Loucy (cell line): ENCODE results near the gene FAM114A2.

Experiments
- H2AFZ ChIP-seq: fragments of 200-600 bp; sonication (generic); 2 replicates; pipeline ENCODE4 v1.6.0; 2016; ENCODE audit warnings: antibody characterized with exemption, mild to moderate bottlenecking, low read length, moderate library complexity
- H3F3A ChIP-seq: fragments of 200-600 bp; 2 replicates; pipeline ENCODE4 v1.6.0; 2016; ENCODE audit warnings: antibody characterized with exemption, low read depth, mild to moderate bottlenecking
- H3K27me3 ChIP-seq: fragments of 200-600 bp; sonication (generic); 2 replicates; pipeline ENCODE4 v1.6.1; 2014; ENCODE audit warnings: low read length, mild to moderate bottlenecking; ENCODE audit not compliant: insufficient read depth, poor library complexity, severe bottlenecking
- H3K36me3 ChIP-seq: fragments of 200-600 bp; sonication (generic); 2 replicates; pipeline ENCODE4 v1.6.1; 2016; ENCODE audit warnings: low read length; ENCODE audit not compliant: insufficient read depth
- H3K4me1 ChIP-seq: fragments of 200-600 bp; sonication (generic); 2 replicates; pipeline ENCODE4 v1.5.1; 2014; ENCODE audit warnings: low read length, mild to moderate bottlenecking; ENCODE audit not compliant: insufficient read depth, poor library complexity, severe bottlenecking
- H3K4me2 ChIP-seq: fragments of 200-600 bp; sonication (generic); 2 replicates; pipeline ENCODE4 v1.6.0; 2014; ENCODE audit warnings: antibody characterized with exemption, low read length, low read depth, mild to moderate bottlenecking; ENCODE audit not compliant: poor library complexity, severe bottlenecking
- H3K4me3 ChIP-seq: fragments of 200-600 bp; sonication (generic); 2 replicates; pipeline ENCODE4 v1.5.1; 2014; ENCODE audit warnings: low read length, mild to moderate bottlenecking, mixed read lengths; ENCODE audit not compliant: poor library complexity, severe bottlenecking
- H3K79me2 ChIP-seq: fragments of 200-600 bp; sonication (generic); 2 replicates; pipeline ENCODE4 v1.6.1; 2014; ENCODE audit warnings: low read length; ENCODE audit not compliant: insufficient read depth
- H3K9ac ChIP-seq: fragments of 200-600 bp; sonication (generic); 2 replicates; pipeline ENCODE4 v1.6.0; 2014; ENCODE audit warnings: mild to moderate bottlenecking, low read depth, low read length, moderate library complexity; ENCODE audit not compliant: poor library complexity, severe bottlenecking
- H3K9me2 ChIP-seq: fragments of 200-600 bp; sonication (generic); replicated peaks from 2 replicates; pipeline ENCODE4 v1.6.1; 2016; ENCODE audit warnings: low read depth, low read length, mixed read lengths
- H3K9me3 ChIP-seq: fragments of 200-600 bp; sonication (generic); 2 replicates; pipeline ENCODE4 v1.6.1; 2014; ENCODE audit warnings: mild to moderate bottlenecking, antibody characterized with exemption, low read length, low read depth; ENCODE audit not compliant: insufficient read depth
- H4K20me1 ChIP-seq: fragments of 200-600 bp; sonication (generic); 2 replicates; pipeline ENCODE4 v1.6.0; 2014; ENCODE audit warnings: antibody characterized with exemption, low read length, mild to moderate bottlenecking; ENCODE audit not compliant: insufficient read depth, poor library complexity, severe bottlenecking
- CTCF ChIP-seq: fragments of 200-600 bp; sonication (generic); conservative IDR thresholded peaks from 2 replicates; pipeline ENCODE4 v1.5.1; 2014; ENCODE audit warnings: mild to moderate bottlenecking, antibody characterized with exemption, low read length
- EZH2phosphoT487 ChIP-seq: fragments of 200-600 bp; IDR thresholded peaks from 2 replicates; pipeline ENCODE4 v1.6.1; 2018; ENCODE audit warnings: antibody characterized with exemption, mild to moderate bottlenecking, moderate library complexity, borderline replicate concordance

FAM114A2 gene

GRCh38 chr5:153998768-153999167 is 39.9 kb downstream of the FAM114A2 start:
- H3K9me2 ChIP-seq, result no peaks in the 10 kb centered on the region
- no peaks in the 10 kb centered on the region for H3K9me3 ChIP-seq
- no peaks in the 10 kb centered on the region for H4K20me1 ChIP-seq
- H3K36me3 ChIP-seq, result no peaks in the 10 kb centered on the region
- no peaks in the 10 kb centered on the region for H3K4me1 ChIP-seq
- H2AFZ ChIP-seq, result no peak overlapping the region
- TF ChIP-seq CTCF, result no peak
- no peak for TF ChIP-seq EZH2phosphoT487
- H3K4me3 ChIP-seq, result no peak overlapping the region
- H3K4me2 ChIP-seq, result no peak overlapping the region
- H3K79me2 ChIP-seq, result no peaks in the 10 kb centered on the region
- H3K27me3 ChIP-seq, result no peaks in the 10 kb centered on the region
- no peak overlapping the region for H3K9ac ChIP-seq
- no peaks in the 10 kb centered on the region for H3F3A ChIP-seq

GRCh38 chr5:153998010-153998409 is 40.7 kb downstream of the FAM114A2 start:
- Histone ChIP-seq H3K4me2 (no peak overlapping the region), H3K79me2 (no peaks in the 10 kb centered on the region), H3K4me3 (no peak overlapping the region), H2AFZ (no peak overlapping the region), H3K9me3 (no peaks in the 10 kb centered on the region), H3K9ac (no peak overlapping the region), H3K36me3 (no peaks in the 10 kb centered on the region), H3K27me3 (no peaks in the 10 kb centered on the region), H4K20me1 (no peaks in the 10 kb centered on the region), H3K9me2 (no peaks in the 10 kb centered on the region), H3F3A (no peaks in the 10 kb centered on the region), H3K4me1 (no peaks in the 10 kb centered on the region)
- TF ChIP-seq CTCF (no peak), EZH2phosphoT487 (no peak)

DNA sequence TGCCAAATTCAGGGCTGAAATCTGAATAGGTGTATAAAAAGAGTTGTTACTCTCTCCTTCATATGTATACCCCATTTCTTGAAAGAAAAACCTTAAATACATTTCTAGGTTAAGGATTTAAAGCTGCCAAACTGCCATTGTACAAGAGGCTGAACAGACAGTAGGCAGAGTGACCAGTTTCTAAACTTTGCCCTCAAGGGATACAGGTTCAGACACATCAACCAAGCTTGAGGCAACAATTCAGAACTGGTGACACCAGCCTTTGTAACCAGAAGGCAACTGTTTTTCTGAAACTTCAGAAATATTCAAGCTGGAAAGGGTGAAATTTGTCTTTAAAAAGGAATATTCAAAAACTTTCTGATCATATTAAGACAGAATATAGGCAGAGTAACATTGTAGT is 47.5 kb downstream of the FAM114A2 start:
- Histone ChIP-seq H3K9me3 (no peaks in the 10 kb centered on the region), H3K4me3 (no peak overlapping the region), H3K9me2 (no peaks in the 10 kb centered on the region), H2AFZ (no peak overlapping the region), H3K4me2 (no peak overlapping the region), H3K36me3 (no peaks in the 10 kb centered on the region), H3F3A (no peaks in the 10 kb centered on the region), H3K27me3 (no peaks in the 10 kb centered on the region), H4K20me1 (no peaks in the 10 kb centered on the region), H3K79me2 (no peaks in the 10 kb centered on the region), H3K4me1 (no peaks in the 10 kb centered on the region), H3K9ac (no peak overlapping the region)
- TF ChIP-seq CTCF, result no peak
- no peak for TF ChIP-seq EZH2phosphoT487
